ENCODE measurements around the gene NRBF2.

- TF ChIP-seq, protein P1, sequence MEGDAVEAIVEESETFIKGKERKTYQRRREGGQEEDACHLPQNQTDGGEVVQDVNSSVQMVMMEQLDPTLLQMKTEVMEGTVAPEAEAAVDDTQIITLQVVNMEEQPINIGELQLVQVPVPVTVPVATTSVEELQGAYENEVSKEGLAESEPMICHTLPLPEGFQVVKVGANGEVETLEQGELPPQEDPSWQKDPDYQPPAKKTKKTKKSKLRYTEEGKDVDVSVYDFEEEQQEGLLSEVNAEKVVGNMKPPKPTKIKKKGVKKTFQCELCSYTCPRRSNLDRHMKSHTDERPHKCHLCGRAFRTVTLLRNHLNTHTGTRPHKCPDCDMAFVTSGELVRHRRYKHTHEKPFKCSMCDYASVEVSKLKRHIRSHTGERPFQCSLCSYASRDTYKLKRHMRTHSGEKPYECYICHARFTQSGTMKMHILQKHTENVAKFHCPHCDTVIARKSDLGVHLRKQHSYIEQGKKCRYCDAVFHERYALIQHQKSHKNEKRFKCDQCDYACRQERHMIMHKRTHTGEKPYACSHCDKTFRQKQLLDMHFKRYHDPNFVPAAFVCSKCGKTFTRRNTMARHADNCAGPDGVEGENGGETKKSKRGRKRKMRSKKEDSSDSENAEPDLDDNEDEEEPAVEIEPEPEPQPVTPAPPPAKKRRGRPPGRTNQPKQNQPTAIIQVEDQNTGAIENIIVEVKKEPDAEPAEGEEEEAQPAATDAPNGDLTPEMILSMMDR (IDR thresholded peaks at IDR 0.05; ENCODE audit: low read length): no peak
- no peak for TF ChIP-seq EZH2 (optimal IDR thresholded peaks at IDR 0.05; ENCODE audit: low read depth, low read length)
Measured at GRCh38 chr10:63125459-63125858, 7.7 kb upstream of the NRBF2 start.

Measured in MM.1S (cell line).